Activated CD8-positive, alpha-beta memory T cell treated with anti-CD3 and anti-CD28 coated beads, Interleukin-2, amount 50 U/mL, for 24 hours (primary cell): ENCODE results near the gene CYP26A1.

Experiments
- DNase-seq: peaks from one replicate; pipeline ENCODE4 v3.0.0-alpha.2; 2020; ENCODE audit errors: extremely low read depth

CYP26A1 gene

GRCh38 chr10:93073539-93074146 lies at the start of gene CYP26A1:
Gene CYP26A1 (plus strand): TSS chr10:93073893. CDS start chr10:93073935, 42 bp downstream.
- DNase-seq, result no peak

GRCh38 chr10:93026072-93026471 lies 47.6 kb upstream of the CYP26A1 start:
- no peak for DNase-seq

- DNase-seq, result no peak
Measured at GRCh38 chr10:93027508-93027907, 46.2 kb upstream of the CYP26A1 start.

- no peak for DNase-seq
Measured at GRCh38 chr10:93028883-93029282, 44.8 kb upstream of the CYP26A1 start.

GRCh38 chr10:93030409-93030808 lies 43.3 kb upstream of the CYP26A1 start:
- DNase-seq, result no peak

GRCh38 chr10:93032105-93032808 lies 41.4 kb upstream of the CYP26A1 start:
- DNase-seq, result no peak

GRCh38 chr10:93032809-93033137 lies 40.9 kb upstream of the CYP26A1 start:
- no peak for DNase-seq

GRCh38 chr10:93034426-93034825 lies 39.3 kb upstream of the CYP26A1 start:
- DNase-seq, result no peak

GRCh38 chr10:93039110-93039509 lies 34.6 kb upstream of the CYP26A1 start:
- no peak for DNase-seq

GRCh38 chr10:93039721-93040120 lies 34.0 kb upstream of the CYP26A1 start:
- no peak for DNase-seq

- DNase-seq, result no peak
Measured at GRCh38 chr10:93054486-93054885, 19.2 kb upstream of the CYP26A1 start.

GRCh38 chr10:93058139-93058538 lies 15.6 kb upstream of the CYP26A1 start:
- no peak for DNase-seq

GRCh38 chr10:93059975-93060886 lies 13.5 kb upstream of the CYP26A1 start, which contains the start of gene CYP26C1:
Gene CYP26C1 (plus strand): TSS chr10:93060798. CDS start chr10:93061264, 466 bp downstream.
- DNase-seq, result no peak

GRCh38 chr10:93060887-93061593 lies 12.7 kb upstream of the CYP26A1 start:
- no peak for DNase-seq

GRCh38 chr10:93061594-93062513 lies 11.8 kb upstream of the CYP26A1 start:
- DNase-seq, result no peak

GRCh38 chr10:93062514-93063143 lies 11.1 kb upstream of the CYP26A1 start:
- DNase-seq, result no peak

- no peak for DNase-seq
Measured at GRCh38 chr10:93063144-93063976, 10.3 kb upstream of the CYP26A1 start.

- no peak for DNase-seq
Measured at GRCh38 chr10:93063977-93064660, 9.6 kb upstream of the CYP26A1 start.
